IMR-90 (cell line): ENCODE results near the gene TNFAIP8L1. TPM values are rescaled to one million over a fixed set of nuclear protein-coding genes. Genes with fewer than 3 reads are reported as not detected.

Source experiments
- ATAC-seq: fragments of 200-7000 bp; cut with Tn5 transposase; 2 replicates; pipeline ENCODE4 v1.9.1; 2020; ENCODE audit warnings: low read depth, mild to moderate bottlenecking, moderate library complexity
- BruUV-seq: library from RNA; stranded (reverse); fragments of 400-500 nt; replicated peaks from 2 replicates; lab custom pipeline; 2021; lab: Mats Ljungman, UMichigan
- CTCF ChIA-PET: fragments of 300-600 bp; formaldehyde crosslinking; extraction: SDS; loops from one replicate; lab custom pipeline; 2021; ENCODE audit warnings: antibody characterized with exemption; lab: Yijun Ruan, JAX
- POLR2A ChIA-PET: fragments of 300-600 bp; sonication (Branson Sonifier 250); formaldehyde crosslinking; loops from one replicate; lab custom pipeline; 2022; ENCODE audit warnings: antibody characterized with exemption; ENCODE audit not compliant: unreplicated experiment; lab: Charles Lee
- DNase-seq: peaks from one replicate; pipeline ENCODE4 v3.0.0; 2013
- H2AFZ ChIP-seq: replicated peaks from 2 replicates; pipeline ENCODE3; 2013; ENCODE audit warnings: low read length, mild to moderate bottlenecking; ENCODE audit not compliant: poor library complexity
- H2AK5ac ChIP-seq: 2 replicates; pipeline ENCODE4 v1.6.1; 2013; ENCODE audit warnings: low read depth, low read length, inconsistent platforms
- H2AK9ac ChIP-seq: replicated peaks from 2 replicates; pipeline ENCODE3; 2013; ENCODE audit warnings: mild to moderate bottlenecking, low read depth, low read length, moderate library complexity; ENCODE audit not compliant: poor library complexity
- H2BK120ac ChIP-seq: 2 replicates; pipeline ENCODE4 v1.6.1; 2013; ENCODE audit warnings: low read depth, low read length, inconsistent platforms
- H2BK15ac ChIP-seq: 3 replicates; pipeline ENCODE4 v1.6.1; 2013; ENCODE audit warnings: low read depth, low read length, inconsistent platforms
- H2BK20ac ChIP-seq: 2 replicates; pipeline ENCODE4 v1.6.1; 2013; ENCODE audit warnings: low read depth, mild to moderate bottlenecking, inconsistent platforms, low read length, moderate library complexity
- H2BK5ac ChIP-seq: 2 replicates; pipeline ENCODE4 v1.6.1; 2013; ENCODE audit warnings: mild to moderate bottlenecking, low read depth, low read length, inconsistent platforms; ENCODE audit not compliant: poor library complexity, severe bottlenecking
- H3K14ac ChIP-seq: replicated peaks from 2 replicates; pipeline ENCODE4 v1.6.1; 2013; ENCODE audit warnings: low read depth, low read length, inconsistent platforms
- H3K18ac ChIP-seq: 2 replicates; pipeline ENCODE4 v1.6.1; 2013; ENCODE audit warnings: low read depth, low read length, control low read depth
- H3K23ac ChIP-seq: 2 replicates; pipeline ENCODE4 v1.6.1; 2013; ENCODE audit warnings: low read depth, low read length, inconsistent platforms
- H3K27ac ChIP-seq: 2 replicates; pipeline ENCODE4 v1.5.1; 2013; ENCODE audit warnings: mild to moderate bottlenecking, control low read depth, low read length; ENCODE audit not compliant: insufficient read depth
- H3K27me3 ChIP-seq: 2 replicates; pipeline ENCODE4 v1.6.1; 2013; ENCODE audit warnings: low read length; ENCODE audit not compliant: control insufficient read depth, insufficient read depth
- H3K36me3 ChIP-seq: 2 replicates; pipeline ENCODE4 v1.6.1; 2013; ENCODE audit warnings: low read length, mixed read lengths; ENCODE audit not compliant: control insufficient read depth, insufficient read depth
- H3K4ac ChIP-seq: 2 replicates; pipeline ENCODE4 v1.6.1; 2013; ENCODE audit warnings: low read depth, low read length, inconsistent platforms
- H3K4me1 ChIP-seq: 2 replicates; pipeline ENCODE4 v1.6.1; 2013; ENCODE audit warnings: low read length, mixed read lengths; ENCODE audit not compliant: control insufficient read depth, insufficient read depth
- H3K4me2 ChIP-seq: 2 replicates; pipeline ENCODE4 v1.6.1; 2013; ENCODE audit warnings: low read depth, mild to moderate bottlenecking, control low read depth, low read length, moderate library complexity
- H3K4me3 ChIP-seq: 2 replicates; pipeline ENCODE4 v1.5.1; 2013; ENCODE audit warnings: low read depth, mild to moderate bottlenecking, control low read depth, low read length, moderate library complexity; ENCODE audit not compliant: insufficient read depth
- H3K56ac ChIP-seq: 2 replicates; pipeline ENCODE4 v1.6.1; 2013; ENCODE audit warnings: low read length, inconsistent platforms; ENCODE audit not compliant: insufficient read depth; ENCODE audit errors: extremely low read depth
- H3K79me1 ChIP-seq, 2 experiments: 2 replicates each; pipeline ENCODE4 v1.6.1; 2013; ENCODE audit warnings: low read length in 2 of 2, inconsistent platforms in 1 of 2, low read depth in 1 of 2
- H3K9ac ChIP-seq: 2 replicates; pipeline ENCODE4 v1.6.1; 2013; ENCODE audit warnings: low read depth, low read length, control low read depth
- H3K9me1 ChIP-seq: 2 replicates; pipeline ENCODE4 v1.6.1; 2013; ENCODE audit warnings: low read length, inconsistent platforms; ENCODE audit not compliant: insufficient read depth
- H3K9me3 ChIP-seq: 2 replicates; pipeline ENCODE4 v1.6.1; 2013; ENCODE audit warnings: low read length; ENCODE audit not compliant: control insufficient read depth, insufficient read depth
- H4K20me1 ChIP-seq: 2 replicates; pipeline ENCODE4 v1.6.1; 2013; ENCODE audit warnings: low read length, inconsistent platforms; ENCODE audit not compliant: insufficient read depth
- H4K5ac ChIP-seq: 2 replicates; pipeline ENCODE4 v1.6.1; 2013; ENCODE audit warnings: mild to moderate bottlenecking, low read depth, low read length, control low read depth
- H4K8ac ChIP-seq, 2 experiments: 2 replicates each; pipeline ENCODE4 v1.6.1; 2013; ENCODE audit warnings: low read depth in 2 of 2, low read length in 2 of 2, control low read depth in 1 of 2, inconsistent platforms in 1 of 2
- H4K91ac ChIP-seq: 2 replicates; pipeline ENCODE4 v1.6.1; 2013; ENCODE audit warnings: low read depth, low read length, inconsistent platforms; ENCODE audit not compliant: insufficient read depth
- BHLHE40 ChIP-seq: fragments of 150-350 bp; IDR thresholded peaks from 2 replicates; pipeline ENCODE4 v1.6.1; 2016; ENCODE audit warnings: mild to moderate bottlenecking, low read depth, low read length
- CEBPB ChIP-seq: IDR thresholded peaks from 2 replicates; pipeline ENCODE4 v1.6.1; 2012; ENCODE audit warnings: low read depth, low read length, improper control_type of control experiment
- CHD1 ChIP-seq: IDR thresholded peaks from 2 replicates; pipeline ENCODE4 v1.6.1; 2012; ENCODE audit warnings: low read depth, low read length, improper control_type of control experiment
- ELK1 ChIP-seq: fragments of 150-350 bp; IDR thresholded peaks from 2 replicates; pipeline ENCODE4 v1.6.1; 2016; ENCODE audit warnings: low read depth, mild to moderate bottlenecking, low read length, moderate library complexity, borderline replicate concordance
- FOS ChIP-seq: fragments of 150-350 bp; IDR thresholded peaks from 2 replicates; pipeline ENCODE4 v1.6.1; 2016; ENCODE audit warnings: low read depth, low read length
- MAFK ChIP-seq: IDR thresholded peaks from 2 replicates; pipeline ENCODE4 v1.6.1; 2012; ENCODE audit warnings: low read depth, low read length, improper control_type of control experiment
- MAZ ChIP-seq: IDR thresholded peaks from 2 replicates; pipeline ENCODE4 v1.6.1; 2012; ENCODE audit warnings: low read depth, mild to moderate bottlenecking, low read length, improper control_type of control experiment, moderate library complexity, borderline replicate concordance
- MXI1 ChIP-seq: IDR thresholded peaks from 2 replicates; pipeline ENCODE4 v1.6.1; 2012; ENCODE audit warnings: low read depth, mild to moderate bottlenecking, low read length, moderate library complexity, borderline replicate concordance
- NFE2L2 ChIP-seq: fragments of 150-350 bp; IDR thresholded peaks from 2 replicates; pipeline ENCODE4 v1.6.1; 2016; ENCODE audit warnings: low read depth, mild to moderate bottlenecking, low read length
- POLR2A ChIP-seq: IDR thresholded peaks from 2 replicates; pipeline ENCODE4 v1.6.1; 2012; ENCODE audit warnings: mild to moderate bottlenecking, low read depth, low read length
- RAD21 ChIP-seq: IDR thresholded peaks from 2 replicates; pipeline ENCODE4 v1.6.1; 2012; ENCODE audit warnings: low read length, improper control_type of control experiment
- RCOR1 ChIP-seq: IDR thresholded peaks from 2 replicates; pipeline ENCODE4 v1.6.1; 2012; ENCODE audit warnings: mild to moderate bottlenecking, low read length, improper control_type of control experiment; ENCODE audit not compliant: insufficient replicate concordance
- RFX5 ChIP-seq: IDR thresholded peaks from 2 replicates; pipeline ENCODE4 v1.8.0; 2012; ENCODE audit warnings: low read depth, mild to moderate bottlenecking, low read length, moderate library complexity
- SMC3 ChIP-seq: fragments of 150-350 bp; IDR thresholded peaks from 2 replicates; pipeline ENCODE4 v1.6.1; 2016; ENCODE audit warnings: low read depth, mild to moderate bottlenecking, antibody characterized with exemption, low read length, moderate library complexity
- WGBS, 2 experiments: methylation state at CpG; one replicate each; pipeline versions ENCODE4 v1.1.5 to v1.1.7; 2013; ENCODE audit warnings: missing lambda C conversion rate in 2 of 2; ENCODE audit not compliant: insufficient read length in 1 of 2; ENCODE audit errors: extremely low coverage in 2 of 2; 5-methylcytosine and 5-hydroxymethylcytosine counted together
- dilution Hi-C: fragments of 300-500 bp; cut with HindIII; formaldehyde crosslinking; loops from one replicate; pipeline ENCODE4 v1.14.3; 2018; ENCODE audit warnings: low sequenced_read_pairs; ENCODE audit not compliant: unreplicated experiment
- in situ Hi-C: fragments of 300-500 bp; cut with MboI; formaldehyde crosslinking; loops from 3 replicates; pipeline ENCODE4 v1.14.3; 2019; ENCODE audit warnings: low sequenced_read_pairs, inconsistent platforms, mixed read lengths
- intact Hi-C: fragments of 100-400 bp; cut with micrococcal nuclease; formaldehyde crosslinking; loops from 2 replicates; pipeline ENCODE4 v1.10.0; 2022
- polyA plus RNA-seq, 3 experiments: library from polyadenylated mRNA; depleted of rRNA; stranded (reverse); fragments of >200 nt; gene quantifications; 2 replicates each; pipeline ENCODE4 v1.2.3, GENCODE V29; 2012; ENCODE audit warnings: low replicate concordance in 1 of 3
- total RNA-seq: library from RNA; depleted of rRNA; stranded (reverse); fragments of >200 nt; gene quantifications from 2 replicates; pipeline ENCODE4 v1.2.3, GENCODE V29; 2012
- TF ChIP-seq, protein P1 (sequence below): fragments of 150-350 bp; IDR thresholded peaks from 2 replicates; pipeline ENCODE4 v1.6.1; 2017; ENCODE audit warnings: mild to moderate bottlenecking, antibody characterized with exemption, low read length, low read depth
- TF ChIP-seq, protein P2 (sequence below): conservative IDR thresholded peaks from 2 replicates; pipeline ENCODE4 v1.5.1; 2012; ENCODE audit warnings: mild to moderate bottlenecking, low read depth, low read length, improper control_type of control experiment

TNFAIP8L1 gene
- total and polyA plus RNA-seq, 2 of the 4 experiments (the other 2 are of a cell fraction): 2.5 to 6.0 TPM

GRCh38 chr19:4693078-4693350 is 53.7 kb downstream of the TNFAIP8L1 start:
- H4K8ac ChIP-seq: no peak overlapping the region
- H2BK20ac ChIP-seq: no peak overlapping the region
- no peak overlapping the region for H3K9ac ChIP-seq
- no peak overlapping the region for H2AFZ ChIP-seq
- H3K56ac ChIP-seq: no peak overlapping the region
- dilution Hi-C loops: no loop called here
- no peak overlapping the region for H2AK9ac ChIP-seq
- peaks cover 71% of the 10 kb centered on the region for H3K36me3 ChIP-seq
- H3K27ac ChIP-seq: no peak overlapping the region
- ChIA-PET POLR2A (no interaction called here), CTCF (no interaction called here)
- H3K79me1 ChIP-seq: peaks cover 0 to 32% of the 10 kb centered on the region in 2 experiments; a peak in 3 of 4 replicates
- peaks cover 14% of the 10 kb centered on the region for H3K4me1 ChIP-seq
- H4K20me1 ChIP-seq: peaks cover 6% of the 10 kb centered on the region; the same call in 1 of the 2 replicates
- no peak overlapping the region for H2AK5ac ChIP-seq
- no peak for DNase-seq
- no peak overlapping the region for H4K5ac ChIP-seq
- intact Hi-C loops: no loop called here
- no peak overlapping the region for H4K91ac ChIP-seq
- H3K9me1 ChIP-seq: peaks cover 16% of the 10 kb centered on the region
- H3K9me3 ChIP-seq: no peaks in the 10 kb centered on the region
- BruUV-seq: no TSS peak
- no peak overlapping the region for H3K14ac ChIP-seq
- H3K18ac ChIP-seq: no peak overlapping the region
- H2BK15ac ChIP-seq: no peak overlapping the region
- H3K4me3 ChIP-seq: no peak overlapping the region
- in situ Hi-C loops: no loop called here
- no peaks in the 10 kb centered on the region for H3K27me3 ChIP-seq
- no peak overlapping the region for H2BK120ac ChIP-seq
- ATAC-seq: no peak
- WGBS, 2 experiments: 100% methylated on average over 4 of the region's 7 CpGs; no CpG with 5 or more reads in 1 of the 2 experiments
- H3K4me2 ChIP-seq: no peak overlapping the region
- no peak overlapping the region for H2BK5ac ChIP-seq
- TF ChIP-seq CHD1 (no peak), ELK1 (no peak), SMC3 (no peak), CEBPB (no peak), RAD21 (no peak), RCOR1 (no peak), MAFK (no peak), POLR2A (no peak), NFE2L2 (no peak), RFX5 (no peak), BHLHE40 (no peak), MAZ (no peak), FOS (no peak), MXI1 (no peak)
- TF ChIP-seq, protein P1, sequence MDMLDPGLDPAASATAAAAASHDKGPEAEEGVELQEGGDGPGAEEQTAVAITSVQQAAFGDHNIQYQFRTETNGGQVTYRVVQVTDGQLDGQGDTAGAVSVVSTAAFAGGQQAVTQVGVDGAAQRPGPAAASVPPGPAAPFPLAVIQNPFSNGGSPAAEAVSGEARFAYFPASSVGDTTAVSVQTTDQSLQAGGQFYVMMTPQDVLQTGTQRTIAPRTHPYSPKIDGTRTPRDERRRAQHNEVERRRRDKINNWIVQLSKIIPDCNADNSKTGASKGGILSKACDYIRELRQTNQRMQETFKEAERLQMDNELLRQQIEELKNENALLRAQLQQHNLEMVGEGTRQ: no peak
- TF ChIP-seq, protein P2, sequence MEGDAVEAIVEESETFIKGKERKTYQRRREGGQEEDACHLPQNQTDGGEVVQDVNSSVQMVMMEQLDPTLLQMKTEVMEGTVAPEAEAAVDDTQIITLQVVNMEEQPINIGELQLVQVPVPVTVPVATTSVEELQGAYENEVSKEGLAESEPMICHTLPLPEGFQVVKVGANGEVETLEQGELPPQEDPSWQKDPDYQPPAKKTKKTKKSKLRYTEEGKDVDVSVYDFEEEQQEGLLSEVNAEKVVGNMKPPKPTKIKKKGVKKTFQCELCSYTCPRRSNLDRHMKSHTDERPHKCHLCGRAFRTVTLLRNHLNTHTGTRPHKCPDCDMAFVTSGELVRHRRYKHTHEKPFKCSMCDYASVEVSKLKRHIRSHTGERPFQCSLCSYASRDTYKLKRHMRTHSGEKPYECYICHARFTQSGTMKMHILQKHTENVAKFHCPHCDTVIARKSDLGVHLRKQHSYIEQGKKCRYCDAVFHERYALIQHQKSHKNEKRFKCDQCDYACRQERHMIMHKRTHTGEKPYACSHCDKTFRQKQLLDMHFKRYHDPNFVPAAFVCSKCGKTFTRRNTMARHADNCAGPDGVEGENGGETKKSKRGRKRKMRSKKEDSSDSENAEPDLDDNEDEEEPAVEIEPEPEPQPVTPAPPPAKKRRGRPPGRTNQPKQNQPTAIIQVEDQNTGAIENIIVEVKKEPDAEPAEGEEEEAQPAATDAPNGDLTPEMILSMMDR: no peak
- no peak overlapping the region for H3K4ac ChIP-seq
- no peak overlapping the region for H3K23ac ChIP-seq
